Lower lobe of right lung (tissue), 2 donors: ENCODE results near the gene SLCO2A1. TPM values are rescaled to one million over a fixed set of nuclear protein-coding genes. Genes with fewer than 3 reads are reported as not detected.
A peak's percentile ranks its signal among the peaks of the same experiment; 100 is the strongest.

Experiments
- ATAC-seq, 2 donors: fragments of 200-7000 bp; cut with Tn5 transposase; one replicate each; pipeline ENCODE4 v1.9.1; 2020 to 2022; ENCODE audit warnings: mild to moderate bottlenecking in 2 of 2, moderate library complexity in 2 of 2
- DNase-seq: peaks from one replicate; pipeline ENCODE4 v3.0.0-alpha.2; 2020
- H3K27ac ChIP-seq: fragments of 200-600 bp; one replicate; pipeline ENCODE4 v1.8.0; 2022
- H3K27me3 ChIP-seq: fragments of 200-600 bp; one replicate; pipeline ENCODE4 v1.8.0; 2022; ENCODE audit warnings: low read depth
- H3K36me3 ChIP-seq: fragments of 200-600 bp; one replicate; pipeline ENCODE4 v1.8.0; 2022; ENCODE audit warnings: mild to moderate bottlenecking
- H3K4me1 ChIP-seq: fragments of 200-600 bp; one replicate; pipeline ENCODE4 v1.8.0; 2022
- H3K4me3 ChIP-seq: fragments of 200-600 bp; one replicate; pipeline ENCODE4 v1.8.0; 2022; ENCODE audit warnings: mild to moderate bottlenecking
- H3K9me3 ChIP-seq: fragments of 200-600 bp; one replicate; pipeline ENCODE4 v1.8.0; 2022
- CTCF ChIP-seq: fragments of 200-600 bp; IDR thresholded peaks from one replicate; pipeline ENCODE4 v1.8.0; 2022; ENCODE audit warnings: antibody characterized with exemption, mild to moderate bottlenecking
- intact Hi-C: fragments of 100-400 bp; cut with DNase I; formaldehyde crosslinking; loops from one replicate; pipeline ENCODE4 v1.11.0; 2022
- total RNA-seq: library from RNA; stranded (reverse); fragmentation: NEBNext Ultra II Directional; extraction: Animal tissue kit (Norgen Biotek cat#: 25700); gene quantifications from one replicate; pipeline ENCODE4 v1.2.1, GENCODE V29; 2021
- donor health status: DM: no; HTN: yes; CAD: no; lungs with severe emphysema.

SLCO2A1 gene
- total RNA-seq, 1 donor from 2014 or later: 204 TPM

GRCh38 chr3:133970339-133970738 lies 59.4 kb downstream of the SLCO2A1 start:
- DNase-seq (no peak), ATAC-seq (no peak)
- H3K4me1 ChIP-seq: no peaks in the 10 kb centered on the region
- no peaks in the 10 kb centered on the region for H3K9me3 ChIP-seq
- intact Hi-C loops: no loop called here
- TF ChIP-seq CTCF: no peak
- no peak overlapping the region for H3K4me3 ChIP-seq
- no peaks in the 10 kb centered on the region for H3K27me3 ChIP-seq
- no peak overlapping the region for H3K27ac ChIP-seq
- H3K36me3 ChIP-seq: peaks cover 14% of the 10 kb centered on the region

- no peak for TF ChIP-seq CTCF
- no peak for ATAC-seq
- Histone ChIP-seq H3K36me3 (peaks cover under 1% of the 10 kb centered on the region), H3K27ac (no peak overlapping the region), H3K4me1 (peaks cover 12% of the 10 kb centered on the region), H3K27me3 (no peaks in the 10 kb centered on the region), H3K4me3 (no peak overlapping the region), H3K9me3 (no peaks in the 10 kb centered on the region)
- intact Hi-C loops: no loop called here
- DNase-seq: no peak
These were observed 61.5 kb downstream of the SLCO2A1 start for GRCh38 chr3:133967992-133968892.

GRCh38 chr3:133966954-133967353 lies 62.8 kb downstream of the SLCO2A1 start:
- no peak for DNase-seq
- no peak for ATAC-seq
- Histone ChIP-seq H3K9me3 (no peaks in the 10 kb centered on the region), H3K4me1 (peaks cover 12% of the 10 kb centered on the region), H3K4me3 (no peak overlapping the region), H3K36me3 (no peaks in the 10 kb centered on the region), H3K27me3 (no peaks in the 10 kb centered on the region), H3K27ac (no peak overlapping the region)
- intact Hi-C loops: no loop called here
- no peak for TF ChIP-seq CTCF

GRCh38 chr3:133965906-133966305 lies 63.8 kb downstream of the SLCO2A1 start:
- ATAC-seq: no peak
- no peak for TF ChIP-seq CTCF
- Histone ChIP-seq H3K4me3 (no peak overlapping the region), H3K36me3 (no peaks in the 10 kb centered on the region), H3K27ac (peak overlapping the region; percentile 16), H3K9me3 (no peaks in the 10 kb centered on the region), H3K27me3 (no peaks in the 10 kb centered on the region), H3K4me1 (peaks cover 12% of the 10 kb centered on the region)
- intact Hi-C loops: no loop called here
- no peak for DNase-seq

- no peak for ATAC-seq
- TF ChIP-seq CTCF: no peak
- no peak for DNase-seq
- Histone ChIP-seq H3K9me3 (no peaks in the 10 kb centered on the region), H3K27me3 (no peaks in the 10 kb centered on the region), H3K4me1 (peaks cover 12% of the 10 kb centered on the region), H3K36me3 (no peaks in the 10 kb centered on the region), H3K4me3 (no peak overlapping the region), H3K27ac (peak overlapping the region; percentile 31)
- intact Hi-C loops: no loop called here
These were observed 64.6 kb downstream of the SLCO2A1 start for GRCh38 chr3:133965013-133965570.
